ENCODE measurements around the gene DNAH8. TPM values are rescaled to one million over a fixed set of nuclear protein-coding genes. Genes with fewer than 3 reads are reported as not detected.

The DNAH8 gene
- total and polyA plus RNA-seq, 2 donors: 0.05 to 0.11 TPM

DNA sequence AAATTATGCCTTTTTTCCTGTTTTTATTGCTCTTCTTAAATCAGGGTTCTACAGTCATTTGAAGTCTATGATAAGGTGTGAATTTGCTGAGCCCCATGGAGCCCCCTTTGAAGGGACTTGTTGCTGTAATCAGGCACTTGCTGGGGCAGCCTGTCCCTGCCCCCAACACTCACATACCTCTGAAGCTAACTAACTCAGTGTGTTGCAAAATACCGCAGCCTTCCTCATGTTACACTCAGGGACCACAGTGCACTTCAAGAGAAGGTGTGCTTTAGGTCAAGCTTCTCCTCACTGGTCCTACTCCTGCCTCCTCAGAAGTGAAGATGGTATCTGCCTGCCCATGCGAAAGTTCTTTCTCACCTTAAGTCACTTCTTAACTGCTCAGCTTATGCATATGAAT lies 267.4 kb downstream of the DNAH8 start:
- Histone ChIP-seq H3K27me3 (ENCODE audit: control insufficient read depth in 2 of 2, insufficient read depth in 1 of 2, low read length in 1 of 2) (peaks cover 3 to 8% of the 10 kb centered on the region in 2 donors), H3K36me3 (ENCODE audit: control insufficient read depth in 2 of 2, insufficient read depth in 2 of 2, low read length in 1 of 2) (no peaks in the 10 kb centered on the region), H3K27ac (ENCODE audit: low read depth in 1 of 2, low read length in 1 of 2) (no peak overlapping the region), H3K4me3 (ENCODE audit: low read length in 2 of 2) (no peak overlapping the region), H3K4me1 (ENCODE audit: control insufficient read depth in 2 of 2, insufficient read depth in 2 of 2, low read length in 2 of 2) (no peaks in the 10 kb centered on the region), H3K9me3 (ENCODE audit: control insufficient read depth in 2 of 2, insufficient read depth in 1 of 2, low read length in 1 of 2) (no peaks in the 10 kb centered on the region)
- WGBS: 84% methylated on average over 2 of the region's 2 CpGs
- no peak for DNase-seq (ENCODE audit: low read depth in 6 of 9, low spot score in 9 of 9)

DNA sequence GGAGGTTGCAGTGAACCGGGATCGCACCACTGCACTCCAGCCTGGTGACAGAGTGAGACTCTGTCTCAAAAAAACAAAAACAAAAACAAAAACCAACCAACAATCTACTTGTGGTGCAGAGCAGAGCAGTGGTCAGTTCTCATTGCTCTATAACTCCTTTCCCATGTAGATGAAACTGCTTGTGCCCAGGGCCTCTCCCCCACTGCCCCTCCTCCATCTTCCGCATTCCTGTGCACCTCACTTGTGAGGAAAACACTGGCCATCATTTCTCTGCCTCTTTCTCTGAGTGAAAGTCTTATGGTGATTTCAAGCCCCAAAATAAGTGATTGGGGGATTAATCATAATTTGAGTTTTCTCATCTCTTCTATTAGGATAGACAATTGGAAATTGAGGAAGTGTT lies 269.6 kb downstream of the DNAH8 start:
- 96% methylated on average over 3 of the region's 3 CpGs for WGBS
- Histone ChIP-seq H3K27me3 (ENCODE audit: control insufficient read depth in 2 of 2, insufficient read depth in 1 of 2, low read length in 1 of 2) (peaks cover 3 to 12% of the 10 kb centered on the region in 2 donors), H3K4me1 (ENCODE audit: control insufficient read depth in 2 of 2, insufficient read depth in 2 of 2, low read length in 2 of 2) (no peaks in the 10 kb centered on the region), H3K4me3 (ENCODE audit: low read length in 2 of 2) (no peak overlapping the region), H3K36me3 (ENCODE audit: control insufficient read depth in 2 of 2, insufficient read depth in 2 of 2, low read length in 1 of 2) (no peaks in the 10 kb centered on the region), H3K27ac (ENCODE audit: low read depth in 1 of 2, low read length in 1 of 2) (no peak overlapping the region), H3K9me3 (ENCODE audit: control insufficient read depth in 2 of 2, insufficient read depth in 1 of 2, low read length in 1 of 2) (no peaks in the 10 kb centered on the region)
- DNase-seq (ENCODE audit: low read depth in 6 of 9, low spot score in 9 of 9): no peak

DNA sequence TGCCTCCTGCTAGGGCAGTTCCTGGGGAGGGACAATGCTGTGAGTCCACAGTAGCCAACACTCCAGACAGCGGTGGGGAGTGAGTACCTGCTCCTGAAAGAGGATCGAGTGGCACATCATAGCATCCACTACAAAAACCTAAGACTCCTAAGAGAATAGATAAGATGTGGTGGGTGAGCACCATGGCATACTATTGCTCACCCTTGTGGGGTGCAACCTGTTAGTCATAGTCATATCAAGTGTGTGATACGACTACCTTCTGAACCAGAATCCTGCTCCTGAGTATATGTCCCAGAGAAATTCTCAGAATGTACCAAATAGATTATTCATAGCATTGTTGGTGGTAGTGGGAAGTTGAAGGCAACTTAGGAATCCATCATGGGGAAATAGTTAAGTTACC lies 270.7 kb downstream of the DNAH8 start:
- Histone ChIP-seq H3K4me1 (ENCODE audit: control insufficient read depth in 2 of 2, insufficient read depth in 2 of 2, low read length in 2 of 2) (no peaks in the 10 kb centered on the region), H3K27ac (ENCODE audit: low read depth in 1 of 2, low read length in 1 of 2) (no peak overlapping the region), H3K4me3 (ENCODE audit: low read length in 2 of 2) (no peak overlapping the region), H3K36me3 (ENCODE audit: control insufficient read depth in 2 of 2, insufficient read depth in 2 of 2, low read length in 1 of 2) (no peaks in the 10 kb centered on the region), H3K9me3 (ENCODE audit: control insufficient read depth in 2 of 2, insufficient read depth in 1 of 2, low read length in 1 of 2) (no peaks in the 10 kb centered on the region), H3K27me3 (ENCODE audit: control insufficient read depth in 2 of 2, insufficient read depth in 1 of 2, low read length in 1 of 2) (peaks cover 3 to 14% of the 10 kb centered on the region in 2 donors)
- 95% methylated on average over 3 of the region's 3 CpGs for WGBS
- no peak for DNase-seq (ENCODE audit: low read depth in 6 of 9, low spot score in 9 of 9)

DNA sequence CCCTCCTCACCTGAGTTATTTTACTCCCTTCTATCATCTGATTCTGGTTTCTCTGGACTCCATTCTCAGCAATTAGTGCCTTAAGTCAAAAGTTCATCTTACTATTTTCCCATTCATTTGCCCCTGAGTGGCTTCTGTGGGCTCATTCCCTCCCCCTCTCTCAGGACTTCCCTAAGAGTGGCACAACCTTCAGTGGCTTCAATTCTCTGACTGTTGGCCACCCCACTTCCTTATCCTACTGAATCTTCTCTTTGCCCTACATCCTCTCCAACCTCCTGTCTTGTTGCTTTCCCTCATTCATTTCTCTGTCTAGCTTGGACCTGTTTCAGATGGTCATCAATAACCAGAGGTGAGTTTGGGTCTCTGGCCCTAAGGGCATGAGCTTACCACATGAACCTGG lies 272.4 kb downstream of the DNAH8 start:
- Histone ChIP-seq H3K4me3 (ENCODE audit: low read length in 2 of 2) (no peak overlapping the region), H3K36me3 (ENCODE audit: control insufficient read depth in 2 of 2, insufficient read depth in 2 of 2, low read length in 1 of 2) (no peaks in the 10 kb centered on the region), H3K9me3 (ENCODE audit: control insufficient read depth in 2 of 2, insufficient read depth in 1 of 2, low read length in 1 of 2) (no peaks in the 10 kb centered on the region), H3K4me1 (ENCODE audit: control insufficient read depth in 2 of 2, insufficient read depth in 2 of 2, low read length in 2 of 2) (no peaks in the 10 kb centered on the region), H3K27ac (ENCODE audit: low read depth in 1 of 2, low read length in 1 of 2) (no peak overlapping the region), H3K27me3 (ENCODE audit: control insufficient read depth in 2 of 2, insufficient read depth in 1 of 2, low read length in 1 of 2) (peaks cover 3 to 15% of the 10 kb centered on the region in 2 donors)
- no peak for DNase-seq (ENCODE audit: low read depth in 6 of 9, low spot score in 9 of 9)

DNA sequence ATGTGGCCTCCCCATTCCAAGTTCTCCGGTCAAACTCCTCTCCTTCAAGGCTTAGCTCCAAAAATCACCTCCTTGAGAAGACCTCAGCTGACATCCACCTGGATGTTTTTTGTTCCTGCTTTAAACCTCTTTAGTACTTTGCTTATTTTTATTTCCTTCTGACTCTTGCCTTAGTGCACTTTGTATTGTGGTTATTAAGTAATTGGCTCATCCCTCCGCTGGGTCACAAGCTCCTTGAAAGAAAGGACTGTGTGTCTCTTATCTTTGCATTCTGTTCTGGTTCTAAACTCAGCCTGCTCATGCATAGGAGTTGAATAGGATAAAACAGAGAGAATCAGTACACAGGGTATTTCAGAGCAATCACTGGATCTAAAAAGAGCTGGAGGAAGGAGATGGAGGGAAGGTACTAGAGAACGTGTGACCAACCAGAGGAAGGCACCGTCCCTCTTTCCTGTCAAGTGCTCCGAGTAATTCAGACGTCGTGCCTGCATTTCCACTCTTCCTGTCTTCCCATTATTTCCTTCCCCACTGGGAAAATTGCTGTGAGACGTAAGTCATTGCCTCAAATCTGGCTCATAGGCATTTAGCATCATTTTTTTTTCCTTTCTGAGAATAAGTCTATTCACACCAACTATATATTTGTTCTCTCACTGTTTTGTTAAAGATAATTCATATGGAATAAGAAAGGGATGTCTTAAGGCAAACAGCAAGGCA lies 273.8 kb downstream of the DNAH8 start:
- WGBS: 57% methylated on average over 8 of the region's 8 CpGs
- Histone ChIP-seq H3K4me1 (ENCODE audit: control insufficient read depth in 2 of 2, insufficient read depth in 2 of 2, low read length in 2 of 2) (no peaks in the 10 kb centered on the region), H3K27me3 (ENCODE audit: control insufficient read depth in 2 of 2, insufficient read depth in 1 of 2, low read length in 1 of 2) (peaks cover 3 to 14% of the 10 kb centered on the region in 2 donors), H3K9me3 (ENCODE audit: control insufficient read depth in 2 of 2, insufficient read depth in 1 of 2, low read length in 1 of 2) (no peaks in the 10 kb centered on the region), H3K27ac (ENCODE audit: low read depth in 1 of 2, low read length in 1 of 2) (no peak overlapping the region), H3K4me3 (ENCODE audit: low read length in 2 of 2) (no peak overlapping the region), H3K36me3 (ENCODE audit: control insufficient read depth in 2 of 2, insufficient read depth in 2 of 2, low read length in 1 of 2) (no peaks in the 10 kb centered on the region)
- DNase-seq (ENCODE audit: low read depth in 6 of 9, low spot score in 9 of 9): no peak

DNA sequence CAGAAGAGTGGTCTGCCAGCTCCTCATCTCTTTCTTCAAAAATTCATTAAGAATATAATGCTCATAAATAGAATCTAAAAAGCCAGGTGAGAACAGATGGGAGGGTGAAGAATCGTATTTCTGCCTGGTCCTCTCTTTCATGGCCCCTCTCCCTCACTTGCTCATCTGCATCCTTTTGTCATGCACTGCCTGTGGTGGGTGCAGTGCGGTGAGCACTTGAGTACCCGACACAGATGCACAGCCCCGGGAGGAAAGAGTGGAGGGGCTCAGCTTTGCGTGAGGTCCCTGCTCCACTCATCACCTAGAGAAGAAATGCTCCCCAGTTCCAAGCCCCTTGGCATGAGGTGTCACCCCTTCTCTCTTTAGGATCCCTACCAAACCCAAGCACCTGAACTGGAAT lies 275.4 kb downstream of the DNAH8 start:
- Histone ChIP-seq H3K36me3 (ENCODE audit: control insufficient read depth in 2 of 2, insufficient read depth in 2 of 2, low read length in 1 of 2) (no peaks in the 10 kb centered on the region), H3K27me3 (ENCODE audit: control insufficient read depth in 2 of 2, insufficient read depth in 1 of 2, low read length in 1 of 2) (peaks cover 2 to 14% of the 10 kb centered on the region in 2 donors), H3K27ac (ENCODE audit: low read depth in 1 of 2, low read length in 1 of 2) (no peak overlapping the region), H3K4me3 (ENCODE audit: low read length in 2 of 2) (no peak overlapping the region), H3K4me1 (ENCODE audit: control insufficient read depth in 2 of 2, insufficient read depth in 2 of 2, low read length in 2 of 2) (no peaks in the 10 kb centered on the region), H3K9me3 (ENCODE audit: control insufficient read depth in 2 of 2, insufficient read depth in 1 of 2, low read length in 1 of 2) (no peaks in the 10 kb centered on the region)
- whole genome bisulfite sequencing: 57% methylated on average over 5 of the region's 5 CpGs
- DNase-seq (ENCODE audit: low read depth in 6 of 9, low spot score in 9 of 9): no peak

DNA sequence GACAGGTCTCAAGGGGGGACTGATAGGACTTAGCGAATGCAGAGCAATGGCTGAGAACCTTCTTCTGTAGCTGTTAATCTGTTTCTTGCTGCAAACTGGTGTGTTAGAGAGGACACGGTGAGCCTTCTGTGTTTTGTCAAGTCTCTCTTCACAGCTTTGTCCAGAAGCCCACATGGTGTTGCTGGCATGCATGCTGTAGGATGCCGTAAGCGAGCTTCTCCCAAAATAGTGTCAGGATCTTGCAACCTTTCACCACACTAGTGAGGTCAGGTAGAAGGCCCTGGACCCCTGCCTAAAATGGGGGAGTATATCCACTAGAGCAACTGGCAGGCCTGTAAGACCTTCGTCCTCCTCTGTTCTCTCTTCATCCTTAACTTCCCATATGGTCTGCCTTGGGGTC lies 281.6 kb downstream of the DNAH8 start:
- Histone ChIP-seq H3K9me3 (ENCODE audit: control insufficient read depth in 2 of 2, insufficient read depth in 1 of 2, low read length in 1 of 2) (no peaks in the 10 kb centered on the region), H3K4me3 (ENCODE audit: low read length in 2 of 2) (no peak overlapping the region), H3K27me3 (ENCODE audit: control insufficient read depth in 2 of 2, insufficient read depth in 1 of 2, low read length in 1 of 2) (peaks cover 5 to 10% of the 10 kb centered on the region in 2 donors), H3K27ac (ENCODE audit: low read depth in 1 of 2, low read length in 1 of 2) (no peak overlapping the region), H3K36me3 (ENCODE audit: control insufficient read depth in 2 of 2, insufficient read depth in 2 of 2, low read length in 1 of 2) (no peaks in the 10 kb centered on the region), H3K4me1 (ENCODE audit: control insufficient read depth in 2 of 2, insufficient read depth in 2 of 2, low read length in 2 of 2) (no peaks in the 10 kb centered on the region)
- 77% methylated on average over 5 of the region's 5 CpGs for WGBS
- no peak for DNase-seq (ENCODE audit: low read depth in 6 of 9, low spot score in 9 of 9)

DNA sequence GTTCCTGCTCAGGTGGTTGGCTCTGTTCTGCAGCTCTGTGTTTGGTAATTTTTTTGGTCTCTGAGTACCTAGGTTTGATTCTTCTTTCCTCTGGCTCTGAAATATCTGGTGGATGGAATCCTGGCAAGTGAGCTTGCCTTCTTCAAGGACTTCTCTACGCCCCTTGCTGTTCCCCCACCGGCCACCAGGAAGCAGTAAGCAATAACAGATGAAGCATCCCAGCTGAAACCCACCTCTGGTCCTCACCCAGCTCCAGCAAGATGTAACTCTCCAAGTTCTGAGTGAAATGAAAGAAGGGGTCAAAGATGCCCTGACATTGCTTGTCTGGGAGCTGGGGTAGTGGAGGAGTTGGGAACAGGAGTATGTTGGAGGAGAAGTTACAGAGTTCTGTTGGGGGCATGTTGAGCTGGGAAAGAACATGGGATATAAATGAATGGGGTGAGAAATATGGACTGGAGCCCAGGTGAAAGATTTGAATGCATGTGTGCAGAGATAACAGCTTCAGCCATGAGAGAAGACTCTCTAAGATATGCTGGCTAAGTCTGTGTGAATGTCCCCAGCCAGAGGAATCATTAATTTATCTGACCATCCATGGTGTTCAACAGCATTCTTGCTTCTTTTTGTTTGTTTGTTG lies 282.1 kb downstream of the DNAH8 start:
- DNase-seq (ENCODE audit: low read depth in 6 of 9, low spot score in 9 of 9): peak in 6 of 9 donors; percentile 1 to 38 (median 8)
- H3K27ac ChIP-seq (ENCODE audit: low read depth in 1 of 2, low read length in 1 of 2): no peak overlapping the region
- H3K4me1 ChIP-seq (ENCODE audit: control insufficient read depth in 2 of 2, insufficient read depth in 2 of 2, low read length in 2 of 2): no peaks in the 10 kb centered on the region
- H3K4me3 ChIP-seq (ENCODE audit: low read length in 2 of 2): no peak overlapping the region
- H3K9me3 ChIP-seq (ENCODE audit: control insufficient read depth in 2 of 2, insufficient read depth in 1 of 2, low read length in 1 of 2): no peaks in the 10 kb centered on the region
- peaks cover 5 to 12% of the 10 kb centered on the region in 2 donors for H3K27me3 ChIP-seq (ENCODE audit: control insufficient read depth in 2 of 2, insufficient read depth in 1 of 2, low read length in 1 of 2)
- H3K36me3 ChIP-seq (ENCODE audit: control insufficient read depth in 2 of 2, insufficient read depth in 2 of 2, low read length in 1 of 2): no peaks in the 10 kb centered on the region
- WGBS: 10% methylated on average over 2 of the region's 2 CpGs

DNA sequence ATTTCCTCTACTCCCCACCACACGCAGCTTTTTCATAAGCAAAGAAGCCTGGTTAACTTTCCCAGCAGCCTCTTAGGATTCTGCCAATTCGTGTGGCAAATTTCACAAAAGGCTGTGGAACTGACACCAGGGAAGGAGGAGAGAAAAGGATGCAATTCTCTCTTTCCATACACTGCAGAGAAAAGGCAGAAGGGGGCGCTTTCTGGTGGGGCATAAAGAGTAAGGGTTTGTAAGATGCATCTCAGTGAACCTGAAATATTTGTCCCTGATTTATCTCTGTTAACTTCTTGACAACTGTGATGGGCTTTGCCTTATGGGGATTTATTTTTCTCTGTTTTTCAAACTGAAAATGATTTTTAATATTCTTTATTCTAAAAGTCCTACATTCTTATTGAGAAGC lies 288.0 kb downstream of the DNAH8 start:
- peaks cover 0 to 11% of the 10 kb centered on the region in 2 donors for H3K27me3 ChIP-seq (ENCODE audit: control insufficient read depth in 2 of 2, insufficient read depth in 1 of 2, low read length in 1 of 2)

More for the DNA sequence above, 288.0 kb downstream of the DNAH8 start:
- H3K9me3 ChIP-seq (ENCODE audit: control insufficient read depth in 2 of 2, insufficient read depth in 1 of 2, low read length in 1 of 2): no peaks in the 10 kb centered on the region
- no peaks in the 10 kb centered on the region for H3K36me3 ChIP-seq (ENCODE audit: control insufficient read depth in 2 of 2, insufficient read depth in 2 of 2, low read length in 1 of 2)
- WGBS: 17% methylated on average over 3 of the region's 3 CpGs
- no peak overlapping the region for H3K4me3 ChIP-seq (ENCODE audit: low read length in 2 of 2)
- no peak for DNase-seq (ENCODE audit: low read depth in 6 of 9, low spot score in 9 of 9)
- no peak overlapping the region for H3K27ac ChIP-seq (ENCODE audit: low read depth in 1 of 2, low read length in 1 of 2)
- H3K4me1 ChIP-seq (ENCODE audit: control insufficient read depth in 2 of 2, insufficient read depth in 2 of 2, low read length in 2 of 2): no peaks in the 10 kb centered on the region

Measured in thymus (tissue), 11 donors.